22Rv1 (cell line): ENCODE measurements around the gene PPM1H.

ENCODE experiments used
- ZFX ChIP-seq: fragments of 450-650 bp; IDR thresholded peaks from 2 replicates; pipeline ENCODE4 v1.6.1; 2017; ENCODE audit warnings: antibody characterized with exemption, borderline replicate concordance
- TF ChIP-seq, protein P1 (sequence below): fragments of 450-650 bp; IDR thresholded peaks from 2 replicates; pipeline ENCODE4 v1.5.1; 2017; ENCODE audit warnings: mild to moderate bottlenecking

DNA sequence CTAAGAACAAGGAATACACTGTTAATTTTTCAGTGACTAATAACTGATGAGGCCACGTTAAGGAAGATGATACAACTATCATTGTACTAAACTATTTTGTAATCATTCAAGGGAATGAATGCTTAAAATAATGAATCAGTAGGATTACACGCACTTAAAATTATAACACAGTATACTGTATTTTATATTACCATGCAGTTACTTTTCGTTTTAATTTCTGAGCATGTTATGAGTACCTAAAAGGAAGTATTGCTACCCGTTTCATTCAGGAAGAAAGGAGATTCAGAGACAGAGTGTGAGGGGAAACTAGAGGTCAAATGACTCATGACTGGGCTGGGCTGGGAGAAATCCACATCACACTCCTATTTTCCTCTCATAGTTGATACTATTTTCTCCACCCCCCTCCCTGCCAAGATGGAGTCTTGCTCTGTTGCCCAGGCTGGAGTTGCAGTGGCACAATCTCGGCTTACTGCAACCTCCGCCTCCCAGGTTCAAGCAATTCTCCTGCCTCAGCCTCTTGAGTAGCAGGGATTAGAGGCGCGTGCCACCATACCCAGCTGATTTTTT lies 202.0 kb downstream of the PPM1H start:
- TF ChIP-seq, protein P1, sequence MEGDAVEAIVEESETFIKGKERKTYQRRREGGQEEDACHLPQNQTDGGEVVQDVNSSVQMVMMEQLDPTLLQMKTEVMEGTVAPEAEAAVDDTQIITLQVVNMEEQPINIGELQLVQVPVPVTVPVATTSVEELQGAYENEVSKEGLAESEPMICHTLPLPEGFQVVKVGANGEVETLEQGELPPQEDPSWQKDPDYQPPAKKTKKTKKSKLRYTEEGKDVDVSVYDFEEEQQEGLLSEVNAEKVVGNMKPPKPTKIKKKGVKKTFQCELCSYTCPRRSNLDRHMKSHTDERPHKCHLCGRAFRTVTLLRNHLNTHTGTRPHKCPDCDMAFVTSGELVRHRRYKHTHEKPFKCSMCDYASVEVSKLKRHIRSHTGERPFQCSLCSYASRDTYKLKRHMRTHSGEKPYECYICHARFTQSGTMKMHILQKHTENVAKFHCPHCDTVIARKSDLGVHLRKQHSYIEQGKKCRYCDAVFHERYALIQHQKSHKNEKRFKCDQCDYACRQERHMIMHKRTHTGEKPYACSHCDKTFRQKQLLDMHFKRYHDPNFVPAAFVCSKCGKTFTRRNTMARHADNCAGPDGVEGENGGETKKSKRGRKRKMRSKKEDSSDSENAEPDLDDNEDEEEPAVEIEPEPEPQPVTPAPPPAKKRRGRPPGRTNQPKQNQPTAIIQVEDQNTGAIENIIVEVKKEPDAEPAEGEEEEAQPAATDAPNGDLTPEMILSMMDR = no peak
- TF ChIP-seq ZFX = no peak
